HCT116 (cell line): ENCODE measurements around the gene LRG1.

Experiments used
- EZH2 ChIP-seq: fragments of 200-600 bp; sonication (generic); IDR thresholded peaks from 2 replicates; pipeline ENCODE4 v1.6.1; 2017; ENCODE audit warnings: antibody characterized with exemption, mixed run types
- FOSL1 ChIP-seq: IDR thresholded peaks from 2 replicates; pipeline ENCODE4 v1.6.1; 2012; ENCODE audit warnings: low read depth
- POLR2A ChIP-seq: IDR thresholded peaks from 2 replicates; pipeline ENCODE4 v1.7.0; 2011; ENCODE audit warnings: borderline replicate concordance; ENCODE audit not compliant: insufficient read depth, insufficient read length; ENCODE audit errors: extremely low read depth
- POLR2AphosphoS5 ChIP-seq: IDR thresholded peaks from 2 replicates; pipeline ENCODE4 v1.6.1; 2011; ENCODE audit warnings: mild to moderate bottlenecking, low read depth, low read length, moderate library complexity
- RAD21 ChIP-seq: IDR thresholded peaks from 2 replicates; pipeline ENCODE4 v1.6.1; 2012; ENCODE audit warnings: low read depth, mild to moderate bottlenecking
- SRF ChIP-seq: IDR thresholded peaks from 2 replicates; pipeline ENCODE4 v1.6.1; 2012; ENCODE audit warnings: low read depth
- YY1 ChIP-seq: IDR thresholded peaks from 2 replicates; pipeline ENCODE4 v1.6.1; 2011; ENCODE audit warnings: low read length, low read depth, moderate library complexity, mild to moderate bottlenecking; ENCODE audit not compliant: insufficient replicate concordance; ENCODE audit errors: extremely low read depth
- ZFX ChIP-seq: fragments of 450-650 bp; IDR thresholded peaks from 2 replicates; pipeline ENCODE4 v1.6.1; 2017
- ZNF274 ChIP-seq: fragments of 200-500 bp; sonication (Bioruptor generic); IDR thresholded peaks from 2 replicates; pipeline ENCODE4 v1.6.1; 2014; ENCODE audit warnings: mild to moderate bottlenecking, low read depth, low read length, inconsistent platforms
- TF ChIP-seq, protein P1 (sequence below): IDR thresholded peaks from 2 replicates; pipeline ENCODE4 v1.6.1; 2012
- TF ChIP-seq, protein P2 (sequence below), 3 experiments: fragments of 200-600 bp in 1 of 3; sonication (generic) in 1 of 3; IDR thresholded peaks in 2 of 3; conservative IDR thresholded peaks in 1 of 3; 2 replicates each; pipeline ENCODE4 v1.5.1; 2012 to 2017; ENCODE audit warnings: low read depth in 2 of 3, low read length in 2 of 3, antibody characterized with exemption in 1 of 3, borderline replicate concordance in 1 of 3, control low read depth in 1 of 3, mild to moderate bottlenecking in 1 of 3, mixed read lengths in 1 of 3, mixed run types in 1 of 3, moderate library complexity in 1 of 3; ENCODE audit not compliant: insufficient read depth in 1 of 3
- TF ChIP-seq, protein P3 (sequence below): IDR thresholded peaks from 2 replicates; pipeline ENCODE4 v1.6.1; 2012

DNA sequence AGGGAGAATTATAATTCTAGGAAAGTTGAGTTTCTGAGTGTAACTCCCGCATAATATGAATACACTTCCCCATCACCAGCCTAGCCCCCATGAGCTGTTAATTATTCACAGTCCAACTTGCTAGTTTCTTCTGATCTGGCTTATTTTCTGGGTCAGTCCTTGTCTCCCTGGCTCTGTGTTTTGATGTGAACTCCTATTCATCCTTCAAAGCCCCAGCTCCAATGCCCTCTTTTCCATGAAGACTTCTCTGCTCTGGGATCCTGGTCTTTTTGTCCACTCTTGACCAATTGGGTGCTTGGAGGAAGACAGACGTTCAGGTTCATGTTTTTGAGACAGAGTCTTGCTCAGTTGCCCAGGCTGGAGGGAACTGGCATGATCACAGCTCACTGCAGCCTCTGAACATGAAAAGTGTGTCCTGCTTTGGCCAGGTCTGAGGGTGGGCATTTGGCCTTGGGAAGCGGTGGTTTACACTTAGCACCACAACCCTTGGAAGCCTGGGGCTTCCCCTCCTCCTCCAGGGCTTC is 605 bp downstream of the LRG1 start:
- TF ChIP-seq POLR2A, result no peak
- TF ChIP-seq, protein P1, sequence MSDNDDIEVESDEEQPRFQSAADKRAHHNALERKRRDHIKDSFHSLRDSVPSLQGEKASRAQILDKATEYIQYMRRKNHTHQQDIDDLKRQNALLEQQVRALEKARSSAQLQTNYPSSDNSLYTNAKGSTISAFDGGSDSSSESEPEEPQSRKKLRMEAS, result no peak
- TF ChIP-seq, protein P2, sequence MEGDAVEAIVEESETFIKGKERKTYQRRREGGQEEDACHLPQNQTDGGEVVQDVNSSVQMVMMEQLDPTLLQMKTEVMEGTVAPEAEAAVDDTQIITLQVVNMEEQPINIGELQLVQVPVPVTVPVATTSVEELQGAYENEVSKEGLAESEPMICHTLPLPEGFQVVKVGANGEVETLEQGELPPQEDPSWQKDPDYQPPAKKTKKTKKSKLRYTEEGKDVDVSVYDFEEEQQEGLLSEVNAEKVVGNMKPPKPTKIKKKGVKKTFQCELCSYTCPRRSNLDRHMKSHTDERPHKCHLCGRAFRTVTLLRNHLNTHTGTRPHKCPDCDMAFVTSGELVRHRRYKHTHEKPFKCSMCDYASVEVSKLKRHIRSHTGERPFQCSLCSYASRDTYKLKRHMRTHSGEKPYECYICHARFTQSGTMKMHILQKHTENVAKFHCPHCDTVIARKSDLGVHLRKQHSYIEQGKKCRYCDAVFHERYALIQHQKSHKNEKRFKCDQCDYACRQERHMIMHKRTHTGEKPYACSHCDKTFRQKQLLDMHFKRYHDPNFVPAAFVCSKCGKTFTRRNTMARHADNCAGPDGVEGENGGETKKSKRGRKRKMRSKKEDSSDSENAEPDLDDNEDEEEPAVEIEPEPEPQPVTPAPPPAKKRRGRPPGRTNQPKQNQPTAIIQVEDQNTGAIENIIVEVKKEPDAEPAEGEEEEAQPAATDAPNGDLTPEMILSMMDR (IDR thresholded peaks at IDR 0.05 in 2 of 3, conservative IDR thresholded peaks at IDR 0.05 in 1 of 3; ENCODE audit: borderline replicate concordance in 1 of 3, insufficient read depth in 1 of 3, low read depth in 2 of 3, low read length in 2 of 3), result no peak
- TF ChIP-seq ZNF274, result no peak
- TF ChIP-seq POLR2AphosphoS5, result no peak
- TF ChIP-seq SRF, result no peak
- no peak for TF ChIP-seq ZFX
- no peak for TF ChIP-seq RAD21
- TF ChIP-seq, protein P3, sequence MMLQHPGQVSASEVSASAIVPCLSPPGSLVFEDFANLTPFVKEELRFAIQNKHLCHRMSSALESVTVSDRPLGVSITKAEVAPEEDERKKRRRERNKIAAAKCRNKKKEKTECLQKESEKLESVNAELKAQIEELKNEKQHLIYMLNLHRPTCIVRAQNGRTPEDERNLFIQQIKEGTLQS, result no peak
- no peak for TF ChIP-seq FOSL1
- no peak for TF ChIP-seq YY1
- TF ChIP-seq EZH2, result no peak
